Choroid plexus epithelial cell (primary cell): Measurements from ENCODE around the gene TMEM92.

Source experiments
- DNase-seq: peaks from one replicate; pipeline ENCODE4 v3.0.0-alpha.2; 2010; ENCODE audit warnings: low read depth
- H3K4me3 ChIP-seq: 2 replicates; pipeline ENCODE4 v1.5.1; 2011; ENCODE audit warnings: low read depth, mild to moderate bottlenecking, control low read depth, low read length, moderate library complexity
- TF ChIP-seq, protein P1 (sequence below): conservative IDR thresholded peaks from 2 replicates; pipeline ENCODE4 v1.5.1; 2011; ENCODE audit warnings: low read depth, mild to moderate bottlenecking, control low read depth, inconsistent platforms, low read length, moderate library complexity

TMEM92 gene

GRCh38 chr17:50262001-50262794, 12.1 kb upstream of the TMEM92 start:
- TF ChIP-seq, protein P1, sequence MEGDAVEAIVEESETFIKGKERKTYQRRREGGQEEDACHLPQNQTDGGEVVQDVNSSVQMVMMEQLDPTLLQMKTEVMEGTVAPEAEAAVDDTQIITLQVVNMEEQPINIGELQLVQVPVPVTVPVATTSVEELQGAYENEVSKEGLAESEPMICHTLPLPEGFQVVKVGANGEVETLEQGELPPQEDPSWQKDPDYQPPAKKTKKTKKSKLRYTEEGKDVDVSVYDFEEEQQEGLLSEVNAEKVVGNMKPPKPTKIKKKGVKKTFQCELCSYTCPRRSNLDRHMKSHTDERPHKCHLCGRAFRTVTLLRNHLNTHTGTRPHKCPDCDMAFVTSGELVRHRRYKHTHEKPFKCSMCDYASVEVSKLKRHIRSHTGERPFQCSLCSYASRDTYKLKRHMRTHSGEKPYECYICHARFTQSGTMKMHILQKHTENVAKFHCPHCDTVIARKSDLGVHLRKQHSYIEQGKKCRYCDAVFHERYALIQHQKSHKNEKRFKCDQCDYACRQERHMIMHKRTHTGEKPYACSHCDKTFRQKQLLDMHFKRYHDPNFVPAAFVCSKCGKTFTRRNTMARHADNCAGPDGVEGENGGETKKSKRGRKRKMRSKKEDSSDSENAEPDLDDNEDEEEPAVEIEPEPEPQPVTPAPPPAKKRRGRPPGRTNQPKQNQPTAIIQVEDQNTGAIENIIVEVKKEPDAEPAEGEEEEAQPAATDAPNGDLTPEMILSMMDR: no peak
- H3K4me3 ChIP-seq: no peak overlapping the region
- no peak for DNase-seq

GRCh38 chr17:50263331-50264262, 10.7 kb upstream of the TMEM92 start:
- H3K4me3 ChIP-seq: no peak overlapping the region
- TF ChIP-seq, protein P1: no peak
- no peak for DNase-seq

DNA sequence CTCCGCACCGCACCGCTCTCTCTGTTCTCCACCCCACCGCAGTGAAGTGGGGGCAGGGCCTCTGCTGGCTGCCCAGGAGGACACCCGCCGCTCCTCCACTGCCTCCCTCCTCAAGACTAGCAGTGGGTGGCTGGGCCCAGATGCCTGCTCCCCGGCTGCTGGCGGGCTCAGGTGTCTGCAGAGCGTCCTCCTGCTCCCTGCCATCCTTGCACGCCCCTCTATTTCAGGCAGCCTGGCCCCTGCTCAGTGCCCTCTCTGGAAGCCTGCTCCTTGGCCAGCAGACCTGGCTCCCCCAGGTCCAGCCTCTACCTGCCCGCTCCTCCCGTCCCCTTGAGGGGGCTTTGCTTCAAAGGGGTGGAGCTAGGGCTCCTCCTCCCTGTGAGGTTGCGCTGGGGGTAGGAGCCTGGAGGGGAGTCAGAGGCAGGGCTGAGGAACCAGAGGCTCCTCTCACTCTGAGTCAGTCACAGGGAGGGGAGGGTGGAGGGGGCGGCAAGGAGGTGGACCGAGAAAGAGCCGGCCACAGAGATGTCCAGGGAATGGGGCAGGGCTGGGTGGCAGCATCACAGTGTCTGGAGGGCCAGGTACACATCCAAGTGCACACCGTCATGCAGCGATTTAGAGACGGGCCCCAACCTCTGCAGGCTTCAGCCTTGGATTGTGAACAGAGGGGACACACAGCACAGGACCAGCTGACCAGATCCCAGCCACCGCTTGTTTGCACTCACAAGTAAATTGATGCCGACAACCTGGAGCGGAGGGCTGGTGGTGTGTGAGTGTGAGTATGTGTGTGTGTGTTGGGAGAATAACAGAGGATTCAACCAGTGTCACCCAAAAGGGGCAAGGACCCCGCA, 9.8 kb upstream of the TMEM92 start:
- no peak for DNase-seq
- H3K4me3 ChIP-seq: peak overlapping the region; percentile 3
- TF ChIP-seq, protein P1: no peak

DNA sequence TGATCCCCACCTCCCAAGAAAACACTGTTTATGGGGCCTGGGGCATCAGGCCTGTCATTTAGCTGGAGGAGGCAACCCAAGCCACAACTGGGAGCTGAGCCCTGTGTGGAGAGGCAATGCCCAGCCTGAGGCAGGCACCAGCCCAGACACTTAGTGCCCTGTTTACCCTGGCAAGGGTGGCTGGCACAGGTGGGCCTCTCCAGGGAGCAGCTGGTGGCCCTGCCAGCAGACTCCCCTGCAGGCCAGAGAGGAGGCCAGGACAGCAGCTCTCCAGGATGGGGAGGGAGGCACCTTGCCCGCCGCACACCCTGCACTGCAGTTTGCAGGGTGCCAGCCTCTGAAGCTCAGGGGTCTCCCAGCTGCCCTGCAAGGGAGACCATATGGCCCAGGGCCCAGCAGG, 9.1 kb upstream of the TMEM92 start:
- TF ChIP-seq, protein P1: no peak
- DNase-seq: no peak
- no peak overlapping the region for H3K4me3 ChIP-seq

DNA sequence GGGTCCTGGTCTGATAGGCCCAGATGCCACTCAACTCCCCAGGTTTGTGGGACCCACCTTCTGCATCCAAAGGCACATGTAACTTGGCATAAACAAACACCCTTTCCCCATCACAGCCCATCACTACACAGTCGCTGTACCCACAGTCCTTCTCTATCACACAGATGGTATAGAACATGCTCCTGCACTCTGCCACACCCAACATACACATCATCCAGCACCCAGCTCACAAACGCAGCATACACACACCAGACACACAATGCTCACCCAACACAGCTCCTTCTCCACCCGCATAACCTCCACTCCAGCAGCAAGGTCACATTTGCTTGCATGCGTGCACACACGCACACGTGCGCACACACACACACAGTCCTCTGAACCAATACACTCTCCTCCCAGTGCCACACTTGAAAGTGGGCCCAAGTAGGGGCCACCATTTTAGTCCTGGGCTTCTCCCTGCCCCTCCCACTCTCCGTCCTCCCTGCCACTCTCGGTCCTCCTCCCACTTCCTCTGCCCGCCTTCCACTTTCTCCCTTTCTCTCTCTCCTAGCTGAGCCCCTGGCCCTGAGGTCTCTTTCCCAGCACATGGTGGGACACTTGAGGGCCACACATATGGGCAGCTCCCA, 8.5 kb upstream of the TMEM92 start:
- H3K4me3 ChIP-seq: no peak overlapping the region
- no peak for DNase-seq
- TF ChIP-seq, protein P1: no peak

- peak overlapping the region; percentile 24 for H3K4me3 ChIP-seq
- DNase-seq: peak; percentile 88
- TF ChIP-seq, protein P1: peak; percentile 46
These were observed 7.7 kb upstream of the TMEM92 start for GRCh38 chr17:50266384-50267073.
